B cell (primary cell): ENCODE data around the gene PI4KB. TPM values are rescaled to one million over a fixed set of nuclear protein-coding genes. Genes with fewer than 3 reads are reported as not detected.
A peak's percentile ranks its signal among the peaks of the same experiment; 100 is the strongest.

Experiments used
- ATAC-seq: fragments of 200-7000 bp; cut with Tn5 transposase; one replicate; pipeline ENCODE4 v1.10.0; 2021; ENCODE audit warnings: low read depth, mild to moderate bottlenecking, moderate number of reproducible peaks, moderate library complexity
- CTCF ChIA-PET: fragments of 350-600 bp; sonication (Branson Sonifier 250); formaldehyde crosslinking; loops from one replicate; lab custom pipeline; 2021; ENCODE audit warnings: antibody characterized with exemption, inconsistent platforms; lab: Charles Lee
- POLR2A ChIA-PET: fragments of 350-600 bp; sonication (Branson Sonifier 250); formaldehyde crosslinking; loops from one replicate; lab custom pipeline; 2021; ENCODE audit warnings: antibody characterized with exemption; lab: Charles Lee
- DNase-seq: peaks from one replicate; pipeline ENCODE4 v3.0.0; 2013
- H2AFZ ChIP-seq: 2 replicates; pipeline ENCODE4 v1.6.1; 2012; ENCODE audit warnings: mild to moderate bottlenecking, low read depth, low read length; ENCODE audit not compliant: insufficient read depth, poor library complexity, severe bottlenecking
- H3K27ac ChIP-seq, 2 donors: 1 replicate in 1 of 2; 2 replicates in 1 of 2; pipeline ENCODE4 v1.5.1; 2012 to 2013; ENCODE audit warnings: low read length in 2 of 2, mild to moderate bottlenecking in 2 of 2, moderate library complexity in 1 of 2
- H3K27me3 ChIP-seq, 4 experiments: fragments of 200-600 bp in 1 of 4; sonication (generic) in 1 of 4; replicated peaks in 1 of 4; 1 replicate in 2 of 4; 2 replicates in 2 of 4; pipeline versions ENCODE4 v1.6.1 to v1.7.0; 2013 to 2016; ENCODE audit warnings: low read length in 3 of 4, mild to moderate bottlenecking in 2 of 4, mixed read lengths in 1 of 4, moderate library complexity in 1 of 4; ENCODE audit not compliant: insufficient read depth in 4 of 4, control insufficient read depth in 3 of 4; ENCODE audit errors: control extremely low read depth in 1 of 4
- H3K36me3 ChIP-seq, 2 experiments: replicated peaks in 1 of 2; 1 replicate in 1 of 2; 2 replicates in 1 of 2; pipeline versions ENCODE4 v1.6.1 to v1.7.1; 2013; ENCODE audit warnings: low read length in 1 of 2; ENCODE audit not compliant: insufficient read depth in 2 of 2, control insufficient read depth in 1 of 2; ENCODE audit errors: control extremely low read depth in 1 of 2, extremely low read depth in 1 of 2
- H3K4me1 ChIP-seq, 2 donors: fragments of 200-600 bp in 1 of 2; sonication (generic) in 1 of 2; 1 replicate in 1 of 2; 2 replicates in 1 of 2; pipeline versions ENCODE4 v1.5.1 to v1.6.1; 2013 to 2017; ENCODE audit warnings: low read length in 2 of 2; ENCODE audit not compliant: control insufficient read depth in 2 of 2, insufficient read depth in 2 of 2
- H3K4me2 ChIP-seq: replicated peaks from 2 replicates; pipeline ENCODE3; 2012; ENCODE audit warnings: mild to moderate bottlenecking, low read depth, low read length; ENCODE audit not compliant: poor library complexity, severe bottlenecking
- H3K4me3 ChIP-seq, 5 experiments: fragments of 200-600 bp in 1 of 5; sonication (generic) in 1 of 5; 1 replicate in 3 of 5; 2 replicates in 2 of 5; pipeline versions ENCODE4 v1.5.1 to v1.7.0; 2011 to 2016; ENCODE audit warnings: low read length in 4 of 5, mild to moderate bottlenecking in 4 of 5, low read depth in 2 of 5, control low read depth in 1 of 5, moderate library complexity in 1 of 5; ENCODE audit not compliant: insufficient read depth in 1 of 5; ENCODE audit errors: control extremely low read depth in 1 of 5, extremely low read depth in 1 of 5
- H3K79me2 ChIP-seq: fragments of 200-600 bp; sonication (generic); one replicate; pipeline ENCODE4 v1.6.0; 2016; ENCODE audit warnings: low read length; ENCODE audit not compliant: control insufficient read depth, insufficient read depth
- H3K9ac ChIP-seq: fragments of 200-600 bp; sonication (generic); 2 replicates; pipeline ENCODE4 v1.6.1; 2017; ENCODE audit warnings: mild to moderate bottlenecking, low read length, moderate library complexity
- H3K9me3 ChIP-seq, 3 donors: one replicate each; pipeline versions ENCODE4 v1.6.1 to v1.7.1; 2013; ENCODE audit warnings: low read length in 2 of 3; ENCODE audit not compliant: control insufficient read depth in 2 of 3, insufficient read depth in 1 of 3; ENCODE audit errors: control extremely low read depth in 1 of 3
- H4K20me1 ChIP-seq: 2 replicates; pipeline ENCODE4 v1.6.0; 2012; ENCODE audit warnings: mild to moderate bottlenecking, low read length; ENCODE audit not compliant: insufficient read depth, control insufficient read depth, poor library complexity, severe bottlenecking
- H3K27ac Mint-ChIP-seq: one replicate; pipeline ENCODE4 v1.8.0; 2021; ENCODE audit warnings: mixed read lengths
- H3K27me3 Mint-ChIP-seq: one replicate; pipeline ENCODE4 v1.8.0; 2021; ENCODE audit warnings: mixed read lengths
- H3K4me1 Mint-ChIP-seq: one replicate; pipeline ENCODE4 v1.8.0; 2021; ENCODE audit warnings: mixed read lengths
- H3K4me3 Mint-ChIP-seq: one replicate; pipeline ENCODE4 v1.8.0; 2021; ENCODE audit warnings: mixed read lengths
- H3K9me3 Mint-ChIP-seq: one replicate; pipeline ENCODE4 v1.8.0; 2022; ENCODE audit warnings: mixed read lengths; ENCODE audit not compliant: insufficient read depth
- CTCF ChIP-seq: fragments of 200-600 bp; IDR thresholded peaks from one replicate; pipeline ENCODE4 v1.8.0; 2022; ENCODE audit warnings: antibody characterized with exemption, mild to moderate bottlenecking
- EZH2 ChIP-seq: IDR thresholded peaks from 2 replicates; pipeline ENCODE4 v1.6.1; 2012; ENCODE audit warnings: borderline replicate concordance, low read depth, mild to moderate bottlenecking, moderate library complexity, low read length; ENCODE audit not compliant: insufficient read depth, poor library complexity, severe bottlenecking
- WGBS: methylation state at CpG from one replicate; pipeline ENCODE4 v1.1.5; 2013; ENCODE audit warnings: missing lambda C conversion rate; ENCODE audit not compliant: insufficient coverage; 5-methylcytosine and 5-hydroxymethylcytosine counted together
- intact Hi-C: fragments of 100-400 bp; cut with micrococcal nuclease; formaldehyde crosslinking; loops from one replicate; pipeline ENCODE4 v1.10.0; 2022
- polyA plus RNA-seq: library from polyadenylated mRNA; depleted of rRNA; stranded (reverse); fragments of >200 nt; gene quantifications from 2 replicates; pipeline ENCODE4 v1.2.3, GENCODE V29; 2012
- total RNA-seq, 2 donors: library from RNA; stranded (reverse); fragments of 120-200 nt in 1 of 2; gene quantifications; 1 replicate in 1 of 2; 2 replicates in 1 of 2; pipeline versions ENCODE4 v1.2.3 to v1.2.4, GENCODE V29; 2013 to 2022

PI4KB gene
- total and polyA plus RNA-seq, 2 donors (not counting 1 experiment from before 2014, with no cell fraction given), result 110 to 138 TPM

DNA sequence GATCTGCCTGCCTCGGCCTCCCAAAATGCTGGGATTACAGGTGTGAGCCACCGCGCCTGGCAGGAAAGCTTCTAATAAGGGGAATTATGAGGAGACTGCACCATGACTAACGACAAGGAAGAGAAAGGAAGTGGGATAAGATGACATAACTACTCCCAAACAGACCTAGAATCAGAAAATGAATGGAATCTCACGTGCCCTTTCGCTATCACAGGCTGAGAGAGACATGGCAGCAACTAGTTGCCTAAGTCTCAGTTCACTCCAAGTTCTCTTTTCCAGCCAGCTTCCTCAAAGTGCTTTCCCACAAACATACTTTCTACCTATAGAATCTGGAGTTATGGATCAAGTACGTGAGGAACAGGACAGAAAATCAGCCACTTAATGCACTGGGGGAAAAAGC is 2.0 kb downstream of the PI4KB start:
- POLR2A ChIA-PET, result interaction anchor here (0.7 to 0.9 kb wide), 2 partner anchors 42 to 47 kb away, joined by 3 to 4 read pairs; partner anchors contain the start of gene SELENBP1
- no peaks in the 10 kb centered on the region for H3K27me3 Mint-ChIP-seq
- peaks cover 13% of the 10 kb centered on the region for H4K20me1 ChIP-seq
- no peak overlapping the region for H3K4me2 ChIP-seq
- peaks cover 21 to 26% of the 10 kb centered on the region in 2 donors for H3K4me1 ChIP-seq
- CTCF ChIA-PET, result interaction anchor here (0.9 to 10.0 kb wide), 4 partner anchors 10 to 28 kb away, joined by 3 to 148 read pairs (median 8); no protein-coding TSS in a partner anchor
- 95% methylated on average over 4 of the region's 7 CpGs for WGBS
- peaks cover 88% of the 10 kb centered on the region for H3K79me2 ChIP-seq
- DNase-seq (no peak), ATAC-seq (no peak)
- H3K4me3 Mint-ChIP-seq, result peak overlapping the region; percentile 93
- peaks cover 53% of the 10 kb centered on the region for H3K4me1 Mint-ChIP-seq
- no peaks in the 10 kb centered on the region for H3K27me3 ChIP-seq
- H3K36me3 ChIP-seq, result peaks cover 4 to 39% of the 10 kb centered on the region in 2 experiments
- no peak overlapping the region for H3K9ac ChIP-seq
- H3K27ac Mint-ChIP-seq, result peak overlapping the region; percentile 96
- intact Hi-C loops, result loop anchor here (5.0 kb wide), 2 partner anchors 128 to 132 kb away; partner anchors contain the start of genes PIP5K1A and POGZ
- no peaks in the 10 kb centered on the region for H3K9me3 ChIP-seq
- H2AFZ ChIP-seq, result no peak overlapping the region
- no peak overlapping the region for H3K4me3 ChIP-seq
- peak overlapping the region; percentile 3 to 87 for H3K27ac ChIP-seq
- H3K9me3 Mint-ChIP-seq, result no peaks in the 10 kb centered on the region
- TF ChIP-seq CTCF, result no peak

GRCh38 chr1:151324390-151324930 is 2.8 kb downstream of the PI4KB start:
- H3K4me1 Mint-ChIP-seq, result peaks cover 54% of the 10 kb centered on the region
- peaks cover 87% of the 10 kb centered on the region for H3K79me2 ChIP-seq
- no peak overlapping the region for H3K4me3 ChIP-seq
- H3K36me3 ChIP-seq, result peaks cover 4 to 47% of the 10 kb centered on the region in 2 experiments
- H2AFZ ChIP-seq, result no peak overlapping the region
- peak overlapping the region; percentile 29 for H3K4me3 Mint-ChIP-seq
- peaks cover 18% of the 10 kb centered on the region for H4K20me1 ChIP-seq
- no peaks in the 10 kb centered on the region for H3K9me3 ChIP-seq
- POLR2A ChIA-PET, result interaction anchor here (0.7 to 0.9 kb wide), 2 partner anchors 41 to 48 kb away, joined by 3 to 4 read pairs; partner anchors contain the start of gene SELENBP1
- CTCF ChIA-PET, result interaction anchor here (0.5 to 10.0 kb wide), 5 partner anchors 13 to 484 kb away, joined by 3 to 148 read pairs (median 4); no protein-coding TSS in a partner anchor
- TF ChIP-seq EZH2 (no peak), CTCF (no peak)
- no peak overlapping the region for H3K9ac ChIP-seq
- H3K9me3 Mint-ChIP-seq, result no peaks in the 10 kb centered on the region
- WGBS, result 96% methylated on average over 3 of the region's 4 CpGs
- H3K4me2 ChIP-seq, result no peak overlapping the region
- intact Hi-C loops, result no loop called here
- no peaks in the 10 kb centered on the region for H3K27me3 Mint-ChIP-seq
- ATAC-seq (no peak), DNase-seq (no peak)
- no peak overlapping the region for H3K27ac ChIP-seq
- peaks cover 21 to 26% of the 10 kb centered on the region in 2 donors for H3K4me1 ChIP-seq
- H3K27ac Mint-ChIP-seq, result no peak overlapping the region
- no peaks in the 10 kb centered on the region for H3K27me3 ChIP-seq
